Activated CD8-positive, alpha-beta memory T cell treated with anti-CD3 and anti-CD28 coated beads, Interleukin-2, amount 10 ng/mL, durations not matched to agents 7 days and 5 days (primary cell): Measurements from ENCODE around the gene PSRC1. TPM values are rescaled to one million over a fixed set of nuclear protein-coding genes. Genes with fewer than 3 reads are reported as not detected.

ENCODE experiments used
- ATAC-seq: fragments of 150-1000 bp; cut with Tn5 transposase; one replicate; pipeline ENCODE4 v1.10.0; 2021; ENCODE audit warnings: moderate library complexity
- CTCF ChIA-PET: fragments of 350-600 bp; sonication (Branson Sonifier 250); formaldehyde crosslinking; loops from one replicate; lab custom pipeline; 2021; ENCODE audit warnings: antibody characterized with exemption; lab: Charles Lee
- DNase-seq: peaks from one replicate; pipeline ENCODE4 v3.0.0-alpha.2; 2020
- H3K27ac Mint-ChIP-seq: one replicate; pipeline ENCODE4 v1.8.0; 2021; ENCODE audit warnings: mild to moderate bottlenecking, mixed read lengths
- H3K27me3 Mint-ChIP-seq: one replicate; pipeline ENCODE4 v1.8.0; 2021; ENCODE audit warnings: mixed read lengths
- H3K36me3 Mint-ChIP-seq: one replicate; pipeline ENCODE4 v1.8.0; 2021; ENCODE audit warnings: mild to moderate bottlenecking, mixed read lengths
- H3K4me1 Mint-ChIP-seq: one replicate; pipeline ENCODE4 v1.8.0; 2021; ENCODE audit warnings: mixed read lengths
- H3K4me3 Mint-ChIP-seq: one replicate; pipeline ENCODE4 v1.8.0; 2021; ENCODE audit warnings: mild to moderate bottlenecking, moderate library complexity, mixed read lengths
- H3K9me3 Mint-ChIP-seq: one replicate; pipeline ENCODE4 v1.8.0; 2022; ENCODE audit warnings: low read depth, mixed read lengths
- total RNA-seq, 2 experiments: library from RNA; stranded (reverse); gene quantifications; one replicate each; pipeline ENCODE4 v1.2.3, GENCODE V29; 2021

PSRC1 gene
- total RNA-seq, 2 experiments from 2014 or later = 19.6 to 36.1 TPM

DNA sequence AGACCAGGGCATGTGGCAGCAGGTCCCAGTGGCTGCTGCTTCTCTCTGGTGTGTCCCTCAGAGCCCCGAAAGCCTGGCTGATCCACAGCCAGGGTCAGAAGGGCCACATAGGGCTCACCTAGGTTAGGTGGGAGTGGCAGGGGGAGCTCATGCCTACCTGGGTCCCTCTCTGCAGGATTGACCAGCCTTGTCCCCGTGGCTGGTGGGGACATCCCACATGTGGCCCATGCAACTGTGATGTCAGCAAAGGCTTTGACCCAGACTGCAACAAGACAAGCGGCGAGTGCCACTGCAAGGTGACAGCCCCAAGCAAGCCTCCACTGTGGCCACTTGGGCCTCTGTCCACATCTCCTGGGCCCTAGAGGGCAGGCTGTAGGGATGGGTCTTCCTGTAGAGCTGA, 17.9 kb downstream of the PSRC1 start:
- CTCF ChIA-PET = interaction anchor here (1.0 to 5.6 kb wide), 9 partner anchors 10 to 267 kb away, joined by 3 to 55 read pairs (median 4); partner anchors contain the start of genes PSMA5 and SORT1
- DNase-seq (no peak), ATAC-seq (no peak)
- no peaks in the 10 kb centered on the region for H3K27me3 Mint-ChIP-seq
- H3K9me3 Mint-ChIP-seq = no peaks in the 10 kb centered on the region
- H3K4me1 Mint-ChIP-seq = peaks cover 2% of the 10 kb centered on the region
- no peaks in the 10 kb centered on the region for H3K36me3 Mint-ChIP-seq
- no peak overlapping the region for H3K4me3 Mint-ChIP-seq
- H3K27ac Mint-ChIP-seq = no peak overlapping the region

DNA sequence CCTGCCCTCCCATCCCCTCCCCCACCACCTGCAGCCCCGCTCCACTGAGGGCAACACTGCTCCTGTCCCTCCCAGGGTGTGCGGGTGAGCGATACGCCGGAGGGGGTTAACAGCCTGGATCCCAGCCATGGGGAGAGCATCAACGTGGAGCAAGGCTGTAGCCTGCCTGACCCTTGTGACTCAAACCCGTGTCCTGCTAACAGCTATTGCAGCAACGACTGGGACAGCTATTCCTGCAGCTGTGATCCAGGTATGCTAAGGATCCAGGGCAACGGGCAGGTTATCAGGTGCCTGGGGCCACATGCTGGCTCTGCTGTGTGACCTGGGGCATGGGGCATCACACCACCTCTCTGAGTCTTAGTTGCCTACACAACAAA, 18.6 kb downstream of the PSRC1 start:
- ATAC-seq (no peak), DNase-seq (no peak)
- CTCF ChIA-PET = interaction anchor here (0.9 to 5.6 kb wide), 9 partner anchors 10 to 271 kb away, joined by 3 to 55 read pairs (median 4); partner anchors contain the start of genes PSRC1 and SORT1
- no peaks in the 10 kb centered on the region for H3K27me3 Mint-ChIP-seq
- H3K9me3 Mint-ChIP-seq = no peaks in the 10 kb centered on the region
- peaks cover 2% of the 10 kb centered on the region for H3K4me1 Mint-ChIP-seq
- H3K36me3 Mint-ChIP-seq = no peaks in the 10 kb centered on the region
- no peak overlapping the region for H3K27ac Mint-ChIP-seq
- H3K4me3 Mint-ChIP-seq = no peak overlapping the region

DNA sequence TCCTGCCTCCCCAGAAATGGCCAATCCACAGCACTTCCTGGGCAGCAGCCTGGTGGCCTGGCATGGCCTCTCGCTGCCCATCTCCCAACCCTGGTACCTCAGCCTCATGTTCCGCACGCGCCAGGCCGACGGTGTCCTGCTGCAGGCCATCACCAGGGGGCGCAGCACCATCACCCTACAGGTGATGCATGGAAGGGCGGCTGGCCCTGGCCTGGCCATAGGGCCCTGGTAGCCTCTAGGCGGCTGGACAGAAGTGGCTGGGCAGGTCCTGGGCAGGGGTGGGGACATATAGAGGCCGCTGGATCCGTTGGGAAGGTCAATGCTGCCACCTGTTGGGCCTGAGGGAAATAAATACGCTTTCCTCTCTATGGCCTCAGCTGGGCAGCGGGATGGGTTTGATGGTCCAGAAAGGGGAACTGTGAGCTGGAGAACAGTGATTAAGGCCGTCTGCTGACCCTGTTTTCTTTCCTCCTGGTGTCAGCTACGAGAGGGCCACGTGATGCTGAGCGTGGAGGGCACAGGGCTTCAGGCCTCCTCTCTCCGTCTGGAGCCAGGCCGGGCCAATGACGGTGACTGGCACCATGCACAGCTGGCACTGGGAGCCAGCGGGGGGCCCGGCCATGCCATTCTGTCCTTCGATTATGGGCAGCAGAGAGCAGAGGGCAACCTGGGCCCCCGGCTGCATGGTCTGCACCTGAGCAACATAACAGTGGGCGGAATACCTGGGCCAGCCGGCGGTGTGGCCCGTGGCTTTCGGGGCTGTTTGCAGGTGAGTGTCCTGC, 19.2 kb downstream of the PSRC1 start:
- ATAC-seq (peak; percentile 95), DNase-seq (peak; percentile 83)
- no peaks in the 10 kb centered on the region for H3K9me3 Mint-ChIP-seq
- H3K4me1 Mint-ChIP-seq = peaks cover 2% of the 10 kb centered on the region
- H3K36me3 Mint-ChIP-seq = no peaks in the 10 kb centered on the region
- H3K4me3 Mint-ChIP-seq = no peak overlapping the region
- H3K27ac Mint-ChIP-seq = no peak overlapping the region
- CTCF ChIA-PET = interaction anchor here (0.6 to 5.6 kb wide), 10 partner anchors 9 to 271 kb away, joined by 3 to 55 read pairs (median 4); partner anchors contain the start of genes PSRC1 and SORT1
- no peaks in the 10 kb centered on the region for H3K27me3 Mint-ChIP-seq

DNA sequence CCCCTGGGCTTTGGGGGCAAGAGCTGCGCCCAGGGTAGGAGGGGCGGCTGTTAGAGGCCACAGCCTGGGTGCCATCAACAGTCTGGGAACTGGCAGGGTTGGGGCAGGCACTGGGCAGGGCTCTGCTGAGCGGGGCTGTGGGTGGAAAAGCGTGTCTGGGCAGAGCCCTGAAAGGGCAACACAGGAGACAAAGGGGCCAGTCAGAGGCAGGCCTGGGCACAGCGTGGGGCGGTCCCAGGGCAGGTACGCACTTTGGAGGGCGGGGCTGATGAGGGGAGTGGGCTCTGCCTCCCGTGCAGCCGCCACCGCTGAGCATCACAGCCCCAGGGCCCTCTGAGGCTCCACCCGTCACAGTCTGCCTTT, 19.7 kb downstream of the PSRC1 start:
- H3K9me3 Mint-ChIP-seq = no peaks in the 10 kb centered on the region
- H3K4me1 Mint-ChIP-seq = peaks cover 2% of the 10 kb centered on the region
- no peak overlapping the region for H3K27ac Mint-ChIP-seq
- CTCF ChIA-PET = interaction anchor here (0.6 to 5.6 kb wide), 9 partner anchors 13 to 272 kb away, joined by 3 to 55 read pairs (median 4); partner anchors contain the start of genes PSRC1 and SORT1
- DNase-seq = no peak
- no peaks in the 10 kb centered on the region for H3K36me3 Mint-ChIP-seq
- no peaks in the 10 kb centered on the region for H3K27me3 Mint-ChIP-seq
- peak; percentile 21 for ATAC-seq
- H3K4me3 Mint-ChIP-seq = no peak overlapping the region

DNA sequence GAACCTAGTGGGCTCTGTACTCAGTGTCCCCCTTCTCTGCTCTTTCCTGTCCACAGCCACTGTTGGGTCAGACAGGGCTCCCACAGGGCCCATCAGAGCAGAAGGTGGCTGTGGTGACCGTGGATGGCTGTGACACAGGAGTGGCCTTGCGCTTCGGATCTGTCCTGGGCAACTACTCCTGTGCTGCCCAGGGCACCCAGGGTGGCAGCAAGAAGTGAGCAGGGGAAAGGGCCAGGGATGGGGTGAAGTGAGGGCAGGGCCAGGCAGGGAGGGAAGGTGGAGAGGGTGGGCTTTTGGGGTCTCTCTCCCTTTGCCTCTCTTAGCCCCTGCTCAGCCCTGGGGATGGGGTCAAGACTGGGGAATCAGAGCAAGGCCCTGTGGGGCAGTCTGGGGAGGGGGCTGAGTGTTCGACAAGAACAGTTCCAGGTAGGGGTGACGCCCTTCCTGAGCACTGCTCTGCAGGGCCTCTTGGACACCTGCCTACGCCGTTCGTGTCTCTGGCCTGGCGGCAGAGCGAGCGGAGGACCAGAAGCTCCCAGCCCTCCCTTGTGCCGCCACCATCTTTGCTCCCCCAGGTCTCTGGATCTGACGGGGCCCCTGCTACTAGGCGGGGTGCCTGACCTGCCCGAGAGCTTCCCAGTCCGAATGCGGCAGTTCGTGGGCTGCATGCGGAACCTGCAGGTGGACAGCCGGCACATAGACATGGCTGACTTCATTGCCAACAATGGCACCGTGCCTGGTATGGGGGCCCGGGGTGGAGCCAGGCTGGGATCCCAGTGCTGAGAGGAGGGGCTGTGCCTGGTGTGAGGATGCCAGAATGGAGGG, 20.5 kb downstream of the PSRC1 start:
- no peaks in the 10 kb centered on the region for H3K36me3 Mint-ChIP-seq
- ATAC-seq (no peak), DNase-seq (no peak)
- no peak overlapping the region for H3K4me3 Mint-ChIP-seq
- H3K27me3 Mint-ChIP-seq = no peaks in the 10 kb centered on the region
- peaks cover 2% of the 10 kb centered on the region for H3K4me1 Mint-ChIP-seq
- no peak overlapping the region for H3K27ac Mint-ChIP-seq
- no peaks in the 10 kb centered on the region for H3K9me3 Mint-ChIP-seq
- CTCF ChIA-PET = interaction anchor here (0.7 to 5.6 kb wide), 4 partner anchors 14 to 269 kb away, joined by 3 to 55 read pairs (median 20); partner anchors contain the start of gene SORT1

DNA sequence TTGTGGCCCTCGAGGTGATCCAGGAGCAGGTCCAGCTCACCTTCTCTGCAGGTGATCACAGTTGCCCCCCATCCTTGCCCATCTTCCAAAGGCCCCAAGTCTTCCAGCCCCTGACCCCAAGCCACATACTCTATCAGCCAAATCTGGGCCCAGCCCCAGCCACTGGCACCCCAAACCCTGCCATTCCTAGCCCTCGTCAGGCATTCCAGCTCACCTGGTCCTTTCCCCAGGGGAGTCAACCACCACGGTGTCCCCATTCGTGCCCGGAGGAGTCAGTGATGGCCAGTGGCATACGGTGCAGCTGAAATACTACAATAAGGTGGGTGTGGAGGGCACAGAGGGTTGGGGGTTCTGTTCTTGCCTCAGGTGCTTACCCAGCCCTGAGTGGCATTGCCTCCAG, 21.4 kb downstream of the PSRC1 start:
- Mint-ChIP-seq H3K27me3 (no peaks in the 10 kb centered on the region), H3K9me3 (no peaks in the 10 kb centered on the region), H3K27ac (no peak overlapping the region), H3K4me1 (peaks cover 2% of the 10 kb centered on the region), H3K4me3 (no peak overlapping the region), H3K36me3 (no peaks in the 10 kb centered on the region)
- no peak for DNase-seq
- CTCF ChIA-PET = interaction anchor here (1.0 to 5.6 kb wide), 4 partner anchors 138 to 271 kb away, joined by 3 to 55 read pairs (median 21); partner anchors contain the start of gene SORT1
- no peak for ATAC-seq

DNA sequence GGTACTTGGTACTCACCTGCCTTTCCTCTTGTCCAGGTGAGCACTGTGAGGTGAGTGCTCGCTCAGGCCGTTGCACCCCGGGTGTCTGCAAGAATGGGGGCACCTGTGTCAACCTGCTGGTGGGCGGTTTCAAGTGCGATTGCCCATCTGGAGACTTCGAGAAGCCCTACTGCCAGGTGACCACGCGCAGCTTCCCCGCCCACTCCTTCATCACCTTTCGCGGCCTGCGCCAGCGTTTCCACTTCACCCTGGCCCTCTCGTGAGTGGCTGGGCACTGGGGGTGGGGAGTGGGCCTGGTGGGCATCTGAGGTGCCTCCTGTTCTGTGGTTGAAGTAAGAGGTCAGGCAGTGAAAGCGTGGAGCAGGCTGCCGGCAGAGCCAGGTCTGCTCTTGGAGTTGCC, 21.9 kb downstream of the PSRC1 start:
- Mint-ChIP-seq H3K36me3 (no peaks in the 10 kb centered on the region), H3K9me3 (no peaks in the 10 kb centered on the region), H3K4me1 (peaks cover 2% of the 10 kb centered on the region), H3K27me3 (no peaks in the 10 kb centered on the region), H3K4me3 (no peak overlapping the region), H3K27ac (no peak overlapping the region)
- CTCF ChIA-PET = interaction anchor here (1.0 to 5.2 kb wide), 3 partner anchors 139 to 272 kb away, joined by 3 to 55 read pairs (median 7); partner anchors contain the start of gene SORT1
- no peak for ATAC-seq
- DNase-seq = no peak

DNA sequence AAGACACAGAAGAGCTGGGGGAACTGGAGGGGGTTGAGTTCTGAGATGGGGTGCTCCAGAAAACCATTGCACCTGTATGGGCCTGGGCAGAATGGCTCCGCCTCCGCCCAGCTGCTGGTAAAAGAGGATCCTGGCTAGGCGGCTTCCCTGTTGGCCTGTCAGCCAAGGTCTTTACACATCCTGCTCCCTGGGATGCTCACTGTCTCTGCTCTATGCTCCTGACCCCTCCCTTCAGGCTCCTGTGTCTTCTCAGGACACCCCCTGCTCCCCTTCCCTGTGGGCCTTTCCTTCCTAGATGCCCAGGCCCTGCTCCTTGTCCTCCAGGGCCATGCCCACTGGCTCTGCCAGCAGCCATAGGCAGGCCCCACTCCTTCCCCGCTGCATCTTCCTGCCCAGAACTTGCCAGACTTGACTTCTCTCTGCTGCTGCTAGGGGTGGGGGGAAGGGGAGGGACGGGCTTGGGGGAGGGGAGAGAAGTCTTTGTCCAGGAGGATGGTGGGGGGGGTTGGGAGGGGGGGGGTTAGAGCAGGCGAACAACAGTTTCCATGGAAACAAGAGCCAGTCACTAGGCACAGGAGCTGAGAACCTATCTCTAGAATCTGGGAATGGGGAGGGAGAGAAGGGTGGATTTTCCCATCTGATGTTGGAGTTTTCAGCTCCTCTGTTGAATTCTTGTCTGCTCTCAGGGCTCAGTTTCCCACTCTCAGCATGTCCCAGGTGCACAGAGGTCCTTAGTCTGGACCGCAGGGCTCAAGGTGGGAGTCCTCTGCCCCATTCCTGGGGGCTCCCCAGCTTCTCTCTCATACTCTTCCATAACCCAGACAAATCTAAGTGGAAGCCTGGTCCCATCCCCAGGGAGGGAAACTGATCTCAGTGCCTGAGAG, 23.0 kb downstream of the PSRC1 start:
- H3K36me3 Mint-ChIP-seq = no peaks in the 10 kb centered on the region
- no peak for DNase-seq
- H3K27ac Mint-ChIP-seq = no peak overlapping the region
- peaks cover 2% of the 10 kb centered on the region for H3K4me1 Mint-ChIP-seq
- CTCF ChIA-PET = interaction anchor here (0.7 to 1.2 kb wide), 4 partner anchors 17 to 273 kb away, joined by 3 to 7 read pairs (median 4); no protein-coding TSS in a partner anchor
- no peaks in the 10 kb centered on the region for H3K27me3 Mint-ChIP-seq
- H3K9me3 Mint-ChIP-seq = no peaks in the 10 kb centered on the region
- ATAC-seq = no peak
- no peak overlapping the region for H3K4me3 Mint-ChIP-seq

DNA sequence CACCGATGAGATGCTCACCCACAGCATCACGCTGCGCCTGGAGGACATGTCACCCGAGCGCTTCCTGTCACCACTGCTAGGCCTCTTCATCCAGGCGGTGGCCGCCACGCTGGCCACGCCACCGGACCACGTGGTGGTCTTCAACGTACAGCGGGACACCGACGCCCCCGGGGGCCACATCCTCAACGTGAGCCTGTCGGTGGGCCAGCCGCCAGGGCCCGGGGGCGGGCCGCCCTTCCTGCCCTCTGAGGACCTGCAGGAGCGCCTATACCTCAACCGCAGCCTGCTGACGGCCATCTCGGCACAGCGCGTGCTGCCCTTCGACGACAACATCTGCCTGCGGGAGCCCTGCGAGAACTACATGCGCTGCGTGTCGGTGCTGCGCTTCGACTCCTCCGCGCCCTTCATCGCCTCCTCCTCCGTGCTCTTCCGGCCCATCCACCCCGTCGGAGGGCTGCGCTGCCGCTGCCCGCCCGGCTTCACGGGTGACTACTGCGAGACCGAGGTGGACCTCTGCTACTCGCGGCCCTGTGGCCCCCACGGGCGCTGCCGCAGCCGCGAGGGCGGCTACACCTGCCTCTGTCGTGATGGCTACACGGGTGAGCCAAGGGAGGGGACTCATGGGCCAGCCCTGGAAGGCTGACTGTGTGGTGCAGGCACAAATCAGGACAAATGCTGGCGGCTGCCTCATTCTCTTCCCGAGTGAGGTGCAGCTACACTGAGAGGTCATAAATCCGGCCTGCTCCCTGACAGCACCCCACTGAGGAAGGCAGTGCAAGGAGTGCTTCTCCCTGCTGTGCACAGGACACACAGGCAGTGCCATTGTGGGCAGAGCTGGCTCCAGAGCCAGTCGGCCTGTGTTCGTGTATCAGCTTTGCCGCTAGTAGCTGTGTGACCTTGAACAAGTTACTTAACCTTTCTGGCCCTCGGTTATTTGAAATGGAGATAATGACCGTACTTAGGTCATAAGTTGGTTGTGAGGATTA, 24.2 kb downstream of the PSRC1 start:
- Mint-ChIP-seq H3K36me3 (no peaks in the 10 kb centered on the region), H3K27ac (no peak overlapping the region), H3K4me1 (peaks cover 2% of the 10 kb centered on the region), H3K27me3 (no peaks in the 10 kb centered on the region), H3K4me3 (no peak overlapping the region), H3K9me3 (no peaks in the 10 kb centered on the region)
- DNase-seq = no peak
- no peak for ATAC-seq
- CTCF ChIA-PET = interaction anchor here (0.7 to 1.2 kb wide), 3 partner anchors 18 to 273 kb away, joined by 3 to 4 read pairs (median 3); no protein-coding TSS in a partner anchor

DNA sequence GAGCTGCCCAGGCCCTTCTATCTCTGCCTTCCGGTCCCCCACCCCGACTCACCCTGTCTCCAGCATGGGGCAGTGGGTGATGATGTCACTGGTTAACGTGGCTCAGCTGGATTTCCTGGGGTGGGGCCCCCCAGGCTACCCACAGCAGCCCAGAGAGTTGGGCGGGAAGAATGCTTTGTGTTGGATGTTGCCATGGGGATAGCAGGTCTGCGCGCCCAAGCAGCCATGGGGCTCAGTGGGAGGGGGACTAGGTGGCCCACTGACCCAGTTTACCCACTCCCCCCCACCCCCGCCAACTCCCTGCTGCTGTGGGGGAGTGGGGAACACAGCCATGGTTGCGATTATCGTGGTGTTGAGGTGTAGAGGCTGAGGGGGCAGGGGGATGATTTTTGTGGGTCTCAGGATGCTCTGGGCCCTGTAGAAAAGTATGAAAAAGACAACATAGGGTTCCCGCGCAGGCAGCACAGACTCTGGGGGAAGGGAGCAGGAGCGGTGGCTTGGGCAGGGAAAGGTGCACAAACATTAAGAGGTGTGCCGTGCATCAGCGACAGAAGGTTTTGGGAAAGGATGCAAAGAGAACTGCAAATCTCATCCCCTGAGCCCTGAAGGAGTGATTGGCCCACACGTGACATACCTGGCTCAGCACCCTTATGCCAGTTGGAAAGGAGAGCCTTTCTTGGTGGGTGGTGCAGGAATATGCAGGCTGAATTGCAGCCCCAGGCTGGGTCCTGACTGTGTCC, 25.1 kb downstream of the PSRC1 start:
- ATAC-seq = no peak

More for the DNA sequence above, 25.1 kb downstream of the PSRC1 start:
- no peaks in the 10 kb centered on the region for H3K36me3 Mint-ChIP-seq
- H3K27ac Mint-ChIP-seq = no peak overlapping the region
- no peak for DNase-seq
- no peaks in the 10 kb centered on the region for H3K4me1 Mint-ChIP-seq
- CTCF ChIA-PET = interaction anchor here (1.3 to 1.9 kb wide), 2 partner anchors 19 to 141 kb away, joined by 8 to 10 read pairs; partner anchors contain the start of gene SORT1
- H3K4me3 Mint-ChIP-seq = no peak overlapping the region
- H3K27me3 Mint-ChIP-seq = no peaks in the 10 kb centered on the region
- H3K9me3 Mint-ChIP-seq = no peaks in the 10 kb centered on the region
